AG04449 (cell line): ENCODE data around the gene HCK.

ENCODE experiments used
- CTCF ChIA-PET: fragments of 350-600 bp; formaldehyde crosslinking; extraction: SDS; loops from one replicate; lab custom pipeline; 2021; ENCODE audit warnings: antibody characterized with exemption; lab: Yijun Ruan, JAX
- POLR2A ChIA-PET: fragments of 400-600, 350-600 bp; formaldehyde crosslinking; extraction: SDS; loops from one replicate; lab custom pipeline; 2020; ENCODE audit warnings: antibody characterized with exemption, inconsistent platforms; lab: Yijun Ruan, JAX
- DNase-seq: peaks from one replicate; pipeline ENCODE4 v3.0.0-alpha.2; 2010; ENCODE audit warnings: low read depth, low spot score
- H3K4me3 ChIP-seq: 2 replicates; pipeline ENCODE4 v1.5.1; 2011; ENCODE audit warnings: low read depth, mild to moderate bottlenecking, control low read depth, low read length
- TF ChIP-seq, protein P1 (sequence below): IDR thresholded peaks from one replicate; pipeline ENCODE4 v1.5.1; 2011; ENCODE audit warnings: mild to moderate bottlenecking, moderate library complexity, low read length, control low read depth, inconsistent platforms; ENCODE audit not compliant: insufficient read depth; ENCODE audit errors: missing control alignments

HCK gene

DNA sequence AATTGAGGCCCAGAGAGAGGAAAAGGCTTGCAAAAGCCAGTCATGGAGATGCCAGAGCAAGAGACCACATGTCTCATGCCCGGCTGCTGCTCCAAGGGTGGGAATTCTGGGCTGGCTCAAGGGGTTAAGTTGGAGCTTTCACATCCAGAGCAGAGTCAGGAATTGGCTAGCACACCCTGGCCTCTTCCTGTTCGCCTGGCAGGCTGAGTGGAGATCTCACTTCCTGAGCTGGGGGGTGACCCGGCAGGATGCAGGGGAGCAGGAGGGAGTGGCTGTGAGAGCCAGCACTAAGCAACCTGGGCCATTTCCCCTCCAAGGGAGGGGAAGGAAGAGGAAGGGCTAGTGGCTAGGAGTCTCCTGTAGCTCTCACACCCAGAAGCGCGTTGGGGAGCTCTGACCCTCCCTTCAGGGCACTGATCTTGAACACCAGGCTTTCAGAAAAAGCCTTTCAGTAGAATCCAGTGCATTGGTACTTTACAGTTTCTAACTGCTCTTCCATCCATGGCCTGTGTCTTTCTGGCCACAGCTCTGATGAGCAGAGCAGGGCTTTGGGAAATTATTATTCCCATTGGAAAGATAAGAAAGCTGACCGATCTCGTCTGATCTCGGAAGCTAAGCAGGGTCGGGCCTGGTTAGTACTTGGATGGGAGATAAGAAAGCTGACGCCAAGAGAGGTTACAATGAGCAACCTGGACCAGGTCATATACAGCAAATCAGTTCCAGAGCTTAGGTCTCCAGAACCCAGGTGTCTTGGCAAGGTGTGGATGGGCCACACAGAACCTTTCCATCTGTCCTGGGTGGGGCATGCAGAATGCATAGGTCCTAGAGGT is 44.0 kb upstream of the HCK start:
- DNase-seq = no peak
- POLR2A ChIA-PET = no interaction called here
- TF ChIP-seq, protein P1, sequence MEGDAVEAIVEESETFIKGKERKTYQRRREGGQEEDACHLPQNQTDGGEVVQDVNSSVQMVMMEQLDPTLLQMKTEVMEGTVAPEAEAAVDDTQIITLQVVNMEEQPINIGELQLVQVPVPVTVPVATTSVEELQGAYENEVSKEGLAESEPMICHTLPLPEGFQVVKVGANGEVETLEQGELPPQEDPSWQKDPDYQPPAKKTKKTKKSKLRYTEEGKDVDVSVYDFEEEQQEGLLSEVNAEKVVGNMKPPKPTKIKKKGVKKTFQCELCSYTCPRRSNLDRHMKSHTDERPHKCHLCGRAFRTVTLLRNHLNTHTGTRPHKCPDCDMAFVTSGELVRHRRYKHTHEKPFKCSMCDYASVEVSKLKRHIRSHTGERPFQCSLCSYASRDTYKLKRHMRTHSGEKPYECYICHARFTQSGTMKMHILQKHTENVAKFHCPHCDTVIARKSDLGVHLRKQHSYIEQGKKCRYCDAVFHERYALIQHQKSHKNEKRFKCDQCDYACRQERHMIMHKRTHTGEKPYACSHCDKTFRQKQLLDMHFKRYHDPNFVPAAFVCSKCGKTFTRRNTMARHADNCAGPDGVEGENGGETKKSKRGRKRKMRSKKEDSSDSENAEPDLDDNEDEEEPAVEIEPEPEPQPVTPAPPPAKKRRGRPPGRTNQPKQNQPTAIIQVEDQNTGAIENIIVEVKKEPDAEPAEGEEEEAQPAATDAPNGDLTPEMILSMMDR = no peak
- H3K4me3 ChIP-seq = no peak overlapping the region
- CTCF ChIA-PET = interaction anchor here (0.9 to 1.3 kb wide), 2 partner anchors 24 to 156 kb away, joined by 4 to 6 read pairs; no protein-coding TSS in a partner anchor

DNA sequence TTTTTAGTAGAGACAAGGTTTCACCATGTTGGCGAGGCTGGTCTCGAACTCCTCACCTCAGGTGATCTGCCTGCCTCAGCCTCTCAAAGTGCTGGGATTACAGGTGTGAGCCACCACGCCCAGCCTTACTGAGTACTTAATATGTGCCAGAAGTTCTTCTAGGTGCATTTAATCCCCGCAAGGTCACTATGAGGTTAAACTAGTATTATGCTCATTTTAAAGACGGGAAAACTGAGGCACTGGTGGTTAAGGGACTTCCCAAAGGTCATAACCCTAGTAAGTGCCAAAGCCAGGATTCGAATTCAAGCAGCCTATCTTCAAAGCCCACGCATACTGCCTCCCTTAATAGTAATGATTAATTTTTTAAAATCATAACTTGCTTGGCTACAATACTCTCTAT is 42.5 kb upstream of the HCK start:
- POLR2A ChIA-PET = no interaction called here
- CTCF ChIA-PET = no interaction called here

DNA sequence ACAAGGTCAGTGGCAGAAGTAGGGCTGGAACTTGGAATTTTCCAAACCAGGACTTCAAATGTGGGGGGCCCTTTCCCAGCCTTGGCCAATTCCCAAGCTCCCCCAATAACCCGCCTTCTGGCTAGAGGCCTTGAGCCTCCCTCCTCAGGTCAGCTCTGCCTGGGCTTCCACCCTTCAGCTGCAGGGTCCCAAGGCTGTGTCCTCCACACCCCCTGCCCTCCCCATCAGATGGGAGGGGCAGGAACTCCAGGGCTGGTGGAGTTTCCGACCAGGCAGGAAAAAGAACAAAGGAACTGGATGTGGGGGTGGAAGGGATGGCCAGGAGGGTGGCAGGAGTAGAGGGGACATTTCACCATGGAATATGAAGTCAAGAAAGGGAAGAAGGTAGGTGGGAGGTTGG is 41.9 kb upstream of the HCK start, which contains the start of gene CCM2L:
CCM2L (plus strand) TSS at position 338 of the 400 bp plus-strand sequence; CDS start at position 355, 17 bp downstream.
- ChIA-PET CTCF (no interaction called here), POLR2A (no interaction called here)
- H3K4me3 ChIP-seq = no peak within 1 kb of the TSS
- TF ChIP-seq, protein P1 = no peak
- no peak for DNase-seq

More for the DNA sequence above, 42.5 kb upstream of the HCK start:
- TF ChIP-seq, protein P1 = no peak
- no peak overlapping the region for H3K4me3 ChIP-seq
- no peak for DNase-seq

DNA sequence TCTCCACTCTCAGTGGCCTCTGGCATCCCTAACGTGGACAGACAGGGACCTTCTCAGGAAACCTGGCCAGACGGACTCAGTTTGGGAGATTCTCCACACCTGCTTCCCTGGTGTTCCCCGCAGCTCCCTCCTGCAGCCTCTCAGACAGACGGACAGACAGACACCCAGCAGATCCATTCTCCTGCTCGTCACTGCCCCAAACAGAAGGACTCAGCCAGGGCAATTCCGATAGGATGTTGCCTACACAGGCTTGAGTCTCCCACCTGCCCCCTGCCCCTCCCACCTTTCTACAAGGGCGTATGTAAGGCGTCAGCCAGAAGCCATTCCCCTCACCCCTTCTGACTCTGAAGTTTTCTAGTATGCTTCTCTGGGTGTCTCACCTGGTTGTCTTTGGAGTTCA is 41.4 kb upstream of the HCK start:
- H3K4me3 ChIP-seq = no peak overlapping the region
- POLR2A ChIA-PET = no interaction called here
- TF ChIP-seq, protein P1 = no peak
- CTCF ChIA-PET = no interaction called here
- no peak for DNase-seq

DNA sequence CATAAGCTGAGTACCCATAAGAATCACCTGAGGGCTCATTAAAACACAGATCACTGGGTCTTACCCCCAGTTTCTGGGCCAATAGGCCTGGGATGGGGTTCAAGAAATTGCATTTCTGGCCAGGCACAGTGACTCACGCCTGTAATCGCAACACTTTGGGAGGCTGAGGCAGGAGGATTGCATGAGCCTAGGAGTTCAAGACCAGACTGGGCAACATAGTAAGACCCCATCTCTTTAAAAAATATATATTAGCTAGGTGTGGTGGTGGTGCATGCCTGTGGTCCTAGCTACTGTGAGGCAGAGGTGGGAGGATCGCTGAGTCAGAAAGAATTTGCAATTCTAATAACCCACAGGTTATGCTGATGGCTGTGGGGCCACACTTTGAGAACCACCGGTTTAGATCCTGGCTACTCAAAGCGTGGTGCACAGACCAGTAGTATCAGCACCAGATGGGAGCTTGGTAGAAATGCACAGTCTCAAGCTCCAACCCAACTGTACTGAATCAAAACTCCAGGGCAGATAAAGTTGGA is 39.8 kb upstream of the HCK start:
- no peak overlapping the region for H3K4me3 ChIP-seq
- ChIA-PET CTCF (interaction anchor here (1.0 to 2.7 kb wide), 5 partner anchors 19 to 189 kb away, joined by 3 to 19 read pairs (median 6); partner anchors contain the start of gene PDRG1), POLR2A (interaction anchor here (0.7 kb wide), 1 partner anchor 273 kb away, joined by 3 read pairs; the partner anchor contains the start of gene TPX2)
- TF ChIP-seq, protein P1 = no peak
- no peak for DNase-seq

DNA sequence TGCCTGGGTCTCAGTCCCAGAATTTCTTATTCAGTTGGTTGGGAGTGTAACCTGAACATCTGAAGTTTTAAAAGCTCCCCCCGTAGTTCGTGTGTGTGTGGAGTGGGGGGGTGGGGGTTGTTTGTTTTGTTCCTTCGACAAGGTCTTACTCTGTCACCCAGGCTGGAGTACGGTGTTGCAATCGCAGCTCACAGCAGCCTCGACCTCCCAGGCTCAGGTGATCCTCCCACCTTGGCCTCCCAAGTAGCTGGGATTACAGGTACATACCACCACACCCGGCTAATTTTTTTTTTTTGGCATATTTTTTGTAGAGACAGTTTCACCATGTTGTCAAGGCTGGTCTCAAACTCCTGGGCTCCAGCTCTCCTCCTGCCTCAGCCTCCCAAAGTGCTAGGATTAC is 38.7 kb upstream of the HCK start:
- TF ChIP-seq, protein P1 = no peak
- ChIA-PET POLR2A (no interaction called here), CTCF (interaction anchor here (1.0 to 2.7 kb wide), 5 partner anchors 18 to 190 kb away, joined by 3 to 19 read pairs (median 6); partner anchors contain the start of gene PDRG1)
- no peak overlapping the region for H3K4me3 ChIP-seq
- DNase-seq = no peak
